GM12801 (cell line): ENCODE data around the gene VAMP3.

Experiments used
- TF ChIP-seq, protein P1 (sequence below): IDR thresholded peaks from one replicate; pipeline ENCODE4 v1.5.1; 2011; ENCODE audit warnings: control low read depth; ENCODE audit not compliant: insufficient read length; ENCODE audit errors: extremely low read depth

The VAMP3 gene

GRCh38 chr1:7733276-7733675, 37.8 kb upstream of the VAMP3 start:
- TF ChIP-seq, protein P1, sequence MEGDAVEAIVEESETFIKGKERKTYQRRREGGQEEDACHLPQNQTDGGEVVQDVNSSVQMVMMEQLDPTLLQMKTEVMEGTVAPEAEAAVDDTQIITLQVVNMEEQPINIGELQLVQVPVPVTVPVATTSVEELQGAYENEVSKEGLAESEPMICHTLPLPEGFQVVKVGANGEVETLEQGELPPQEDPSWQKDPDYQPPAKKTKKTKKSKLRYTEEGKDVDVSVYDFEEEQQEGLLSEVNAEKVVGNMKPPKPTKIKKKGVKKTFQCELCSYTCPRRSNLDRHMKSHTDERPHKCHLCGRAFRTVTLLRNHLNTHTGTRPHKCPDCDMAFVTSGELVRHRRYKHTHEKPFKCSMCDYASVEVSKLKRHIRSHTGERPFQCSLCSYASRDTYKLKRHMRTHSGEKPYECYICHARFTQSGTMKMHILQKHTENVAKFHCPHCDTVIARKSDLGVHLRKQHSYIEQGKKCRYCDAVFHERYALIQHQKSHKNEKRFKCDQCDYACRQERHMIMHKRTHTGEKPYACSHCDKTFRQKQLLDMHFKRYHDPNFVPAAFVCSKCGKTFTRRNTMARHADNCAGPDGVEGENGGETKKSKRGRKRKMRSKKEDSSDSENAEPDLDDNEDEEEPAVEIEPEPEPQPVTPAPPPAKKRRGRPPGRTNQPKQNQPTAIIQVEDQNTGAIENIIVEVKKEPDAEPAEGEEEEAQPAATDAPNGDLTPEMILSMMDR, result no peak

- TF ChIP-seq, protein P1, result no peak
These were observed 33.1 kb upstream of the VAMP3 start for GRCh38 chr1:7738044-7738443.

GRCh38 chr1:7743346-7743745, 27.8 kb upstream of the VAMP3 start:
- TF ChIP-seq, protein P1, result no peak

DNA sequence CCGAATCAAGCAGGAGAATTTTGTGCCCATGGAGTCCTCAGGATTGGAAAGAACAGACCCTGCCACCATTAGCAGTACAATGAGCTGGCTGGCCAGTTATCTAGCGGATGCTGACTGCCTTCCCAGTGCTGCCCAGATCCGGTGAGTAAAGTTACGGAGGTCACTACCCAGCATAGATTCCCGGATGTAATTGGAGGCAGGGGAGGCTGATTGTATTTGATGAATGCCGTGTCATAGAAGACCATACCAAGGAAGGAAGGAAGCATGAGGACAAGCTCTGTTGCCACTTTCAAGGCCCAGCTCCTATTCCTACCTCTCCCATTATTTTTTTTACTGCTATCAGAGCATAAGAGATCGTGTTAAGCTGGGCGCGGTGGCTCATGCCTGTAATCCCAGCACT, 26.2 kb upstream of the VAMP3 start:
- TF ChIP-seq, protein P1, result no peak

DNA sequence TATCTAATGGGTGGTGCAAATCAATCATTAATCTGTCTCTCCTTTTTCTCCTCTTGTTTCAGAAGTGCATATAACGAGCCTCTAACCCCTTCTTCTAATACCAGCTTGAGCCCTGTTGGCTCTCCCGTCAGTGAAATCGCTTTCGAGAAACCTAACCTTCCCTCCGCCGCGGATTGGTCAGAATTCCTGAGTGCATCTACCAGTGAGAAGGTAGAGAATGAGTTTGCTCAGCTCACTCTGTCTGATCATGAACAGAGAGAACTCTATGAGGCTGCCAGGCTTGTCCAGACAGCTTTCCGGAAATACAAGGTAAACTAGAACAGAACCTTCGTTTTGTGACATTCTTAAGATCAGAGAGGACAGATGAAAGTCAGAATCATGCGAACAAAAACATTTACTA, 25.3 kb upstream of the VAMP3 start:
- TF ChIP-seq, protein P1, result no peak

GRCh38 chr1:7747605-7748004, 23.5 kb upstream of the VAMP3 start:
- TF ChIP-seq, protein P1, result no peak

- TF ChIP-seq, protein P1, result no peak
These were observed 22.0 kb upstream of the VAMP3 start for GRCh38 chr1:7749126-7749525.

GRCh38 chr1:7751174-7751573, 19.9 kb upstream of the VAMP3 start:
- TF ChIP-seq, protein P1, result no peak
